CD4-positive, alpha-beta T cell treated with Interleukin-15 for 4 hours (primary cell): ENCODE results near the gene MYBPC2.
"Not testable (repeated sequence)": the region's sequence is repeated elsewhere in the genome, so short reads cannot be mapped to it uniquely, and the experiment has no call there.

Experiments
- DNase-seq: peaks from one replicate; pipeline ENCODE4 v3.0.0-alpha.2; 2020; ENCODE audit warnings: low spot score

Gene MYBPC2

DNA sequence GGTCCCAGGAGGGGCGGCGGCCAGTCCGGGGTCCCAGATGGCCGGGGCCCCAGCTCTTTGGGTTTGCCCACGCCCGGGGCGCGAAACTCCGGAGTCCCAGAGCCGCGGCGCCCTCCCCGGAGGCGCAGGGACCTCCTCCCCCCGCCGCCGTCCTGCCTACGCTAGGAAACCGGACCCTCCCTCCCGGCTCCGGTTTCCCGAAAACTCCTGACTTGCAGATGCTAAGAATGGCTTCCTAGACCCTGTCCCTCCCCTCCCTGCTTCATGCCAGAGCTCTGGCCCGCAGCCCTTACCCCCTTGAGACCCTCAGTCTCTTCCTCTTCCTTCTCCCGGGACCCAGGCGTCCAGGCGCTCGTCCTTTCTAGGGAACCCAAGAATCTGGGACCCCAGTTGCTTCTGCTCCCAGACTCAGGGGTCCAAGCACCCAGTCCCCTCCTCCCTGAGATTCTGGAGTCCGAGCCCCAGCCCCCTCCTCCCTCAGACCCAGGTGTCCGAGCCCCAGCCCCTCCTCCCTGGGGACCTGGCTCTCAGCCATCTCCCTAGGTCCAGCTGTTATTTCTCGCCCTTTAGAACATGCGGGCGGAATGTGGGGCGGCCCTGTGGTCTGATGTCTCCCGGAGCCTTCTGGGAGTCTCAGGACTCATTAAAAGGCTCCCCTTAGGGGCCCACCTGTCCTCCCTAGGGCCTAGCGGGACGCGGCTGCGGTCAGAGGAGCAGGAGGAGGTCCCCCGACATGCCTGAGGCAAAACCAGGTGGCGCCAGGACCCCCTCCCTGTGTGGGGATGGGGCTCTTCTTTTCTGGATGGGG is at the start of gene MYBPC2:
Gene MYBPC2 (plus strand): TSS at position 672 of the 808 bp plus-strand sequence. CDS start 62 bp downstream, at position 734.
- no peak for DNase-seq

DNA sequence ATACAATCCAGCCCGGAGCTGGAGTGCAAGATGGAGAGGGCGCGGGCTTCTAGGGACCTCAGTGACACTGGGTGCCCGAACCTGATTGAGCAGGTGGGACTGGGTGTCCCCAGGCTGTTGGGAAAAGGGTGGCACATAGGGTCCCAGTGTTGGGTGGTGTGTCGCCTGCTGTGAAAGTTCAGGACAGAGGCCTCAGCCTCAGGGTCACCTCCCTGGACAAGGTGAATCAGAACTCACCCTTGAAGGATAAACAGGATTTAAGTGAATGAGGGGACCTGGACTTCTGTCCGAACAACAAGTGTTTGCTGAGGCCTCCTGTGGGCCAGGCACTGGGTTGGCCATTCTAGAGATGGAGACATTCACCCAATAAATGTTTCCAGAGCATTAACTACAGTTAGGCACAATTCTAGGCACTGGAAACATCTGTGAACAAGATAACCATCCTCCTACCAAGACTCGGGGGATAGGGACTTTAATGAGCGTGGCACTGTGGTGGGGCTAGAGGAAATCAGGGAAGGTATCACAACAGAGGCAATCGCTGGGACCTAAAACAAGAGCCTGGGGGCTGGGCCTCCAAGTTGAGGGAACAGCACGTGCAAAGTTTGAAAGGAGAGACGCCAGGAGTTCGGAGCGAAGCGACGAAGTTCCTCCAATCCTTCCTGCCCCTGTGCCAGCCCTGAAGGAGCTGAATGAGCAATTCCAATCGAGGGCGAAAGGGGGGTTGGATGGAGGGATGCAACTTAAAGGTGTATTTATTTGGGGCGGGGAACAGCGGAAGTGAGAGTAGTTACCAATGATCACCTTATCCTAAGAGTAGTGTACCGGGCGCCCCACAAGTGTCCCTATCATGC is 49.5 kb upstream of the MYBPC2 start:
- DNase-seq: no peak

GRCh38 chr19:50383852-50384684 is 48.6 kb upstream of the MYBPC2 start, which contains the start of gene POLD1:
Gene POLD1, plus strand, starts transcription at chr19:50384347. Its CDS starts 14,505 bp downstream, at chr19:50398852.
- peak; percentile 99 for DNase-seq

- DNase-seq: no peak
Measured at GRCh38 chr19:50384685-50385535, 47.8 kb upstream of the MYBPC2 start.

DNA sequence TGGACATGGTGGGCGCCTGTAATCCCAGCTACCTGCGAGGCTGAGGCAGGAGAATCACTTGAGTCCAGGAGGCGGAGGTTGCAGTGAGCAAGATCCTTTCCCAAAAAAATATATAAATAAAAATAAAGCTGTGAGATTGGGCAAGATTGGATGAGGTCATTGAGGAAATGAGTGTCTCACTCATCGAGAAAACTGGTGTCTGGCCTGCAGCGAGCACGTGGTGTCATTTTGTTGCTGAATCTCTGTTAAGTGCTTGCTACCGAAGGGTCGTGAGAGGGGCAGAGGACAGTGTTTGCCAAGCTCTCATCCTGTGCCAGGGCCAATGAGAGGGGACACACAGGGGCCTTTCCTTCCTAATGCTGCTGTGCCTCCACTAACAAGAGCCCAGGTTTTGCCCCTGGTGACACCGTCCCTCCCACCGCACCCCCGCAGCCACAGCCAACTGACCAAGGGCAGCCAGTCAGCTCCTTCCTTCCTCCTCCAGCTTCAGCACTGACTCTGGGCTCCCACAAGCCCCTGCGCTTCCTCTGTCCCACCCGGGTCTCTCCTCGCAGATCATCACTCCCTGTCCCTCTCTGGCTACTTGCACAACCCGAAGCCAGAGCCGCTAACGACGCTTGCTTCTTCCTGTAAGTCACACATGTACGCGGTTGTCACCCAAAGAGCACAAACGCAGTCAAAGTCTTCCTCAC is 45.4 kb upstream of the MYBPC2 start:
- no peak for DNase-seq

- DNase-seq: no peak
Measured at GRCh38 chr19:50387868-50388245, 44.8 kb upstream of the MYBPC2 start.

GRCh38 chr19:50390295-50390694 is 42.4 kb upstream of the MYBPC2 start:
- not testable (repeated sequence) for DNase-seq

DNA sequence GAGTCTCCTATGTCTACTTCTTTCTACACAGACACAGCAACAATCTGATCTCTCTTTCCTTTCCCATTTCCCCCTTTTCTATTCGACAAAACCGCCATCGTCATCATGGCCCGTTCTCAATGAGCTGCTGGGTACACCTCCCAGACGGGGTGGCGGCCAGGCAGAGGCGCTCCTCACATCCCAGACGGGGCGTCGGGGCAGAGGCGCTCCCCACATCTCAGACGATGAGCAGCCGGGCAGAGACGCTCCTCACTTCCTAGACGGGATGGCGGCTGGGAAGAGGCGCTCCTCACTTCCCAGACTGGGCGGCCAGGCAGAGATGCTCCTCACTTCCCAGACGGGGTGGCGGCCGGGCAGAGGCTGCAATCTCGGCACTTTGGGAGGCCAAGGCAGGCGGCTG is 41.7 kb upstream of the MYBPC2 start:
- not testable (repeated sequence) for DNase-seq

- DNase-seq: no peak
Measured at GRCh38 chr19:50392759-50393158, 39.9 kb upstream of the MYBPC2 start.

GRCh38 chr19:50393589-50393988 is 39.1 kb upstream of the MYBPC2 start:
- no peak for DNase-seq

DNA sequence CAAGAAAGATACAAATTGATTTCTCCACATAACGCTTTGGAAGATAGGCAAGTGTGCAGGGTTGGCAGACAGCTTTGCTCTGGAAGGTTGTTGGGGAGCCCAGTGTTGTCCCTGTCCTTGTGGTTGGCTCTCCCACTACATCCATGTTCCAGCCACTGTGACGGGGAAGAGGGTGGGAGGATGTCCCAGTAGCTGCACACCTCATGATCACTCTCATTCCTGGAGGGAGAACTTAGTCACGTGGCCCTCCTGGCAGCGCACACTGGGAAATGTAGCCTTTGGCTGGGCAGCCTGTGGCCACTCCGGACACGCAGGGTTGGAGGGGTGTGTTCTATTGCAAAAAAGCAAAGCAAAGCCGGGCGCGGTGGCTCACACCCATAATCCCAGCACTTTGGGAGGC is 38.7 kb upstream of the MYBPC2 start:
- no peak for DNase-seq

DNA sequence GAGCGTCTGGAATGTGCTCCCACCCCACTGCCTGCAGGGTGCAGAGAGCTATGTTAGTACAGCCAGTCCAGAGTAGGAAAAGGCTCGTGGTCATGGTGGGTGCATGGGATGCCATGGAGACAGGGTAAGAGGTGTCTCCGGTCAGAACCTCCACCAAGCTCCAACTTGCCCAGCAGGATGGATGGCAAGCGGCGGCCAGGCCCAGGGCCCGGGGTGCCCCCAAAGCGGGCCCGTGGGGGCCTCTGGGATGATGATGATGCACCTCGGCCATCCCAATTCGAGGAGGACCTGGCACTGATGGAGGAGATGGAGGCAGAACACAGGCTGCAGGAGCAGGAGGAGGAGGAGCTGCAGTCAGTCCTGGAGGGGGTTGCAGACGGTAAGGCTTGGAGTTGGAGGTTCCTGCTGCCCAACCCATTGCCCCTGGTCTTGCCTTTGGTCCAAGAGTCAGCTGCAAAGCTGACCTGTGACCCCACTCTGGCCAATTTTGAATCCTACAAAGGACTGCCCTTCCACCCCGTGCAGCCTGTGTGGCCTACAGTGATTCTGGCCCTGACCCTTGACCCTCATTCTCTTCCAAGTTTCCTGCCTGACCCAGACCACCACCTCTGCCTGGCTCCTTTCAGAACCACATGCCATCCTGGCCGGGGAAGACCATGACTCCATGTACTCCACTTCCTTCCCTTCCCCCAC is 33.9 kb upstream of the MYBPC2 start:
- no peak for DNase-seq

GRCh38 chr19:50399368-50399745 is 33.3 kb upstream of the MYBPC2 start:
- no peak for DNase-seq

DNA sequence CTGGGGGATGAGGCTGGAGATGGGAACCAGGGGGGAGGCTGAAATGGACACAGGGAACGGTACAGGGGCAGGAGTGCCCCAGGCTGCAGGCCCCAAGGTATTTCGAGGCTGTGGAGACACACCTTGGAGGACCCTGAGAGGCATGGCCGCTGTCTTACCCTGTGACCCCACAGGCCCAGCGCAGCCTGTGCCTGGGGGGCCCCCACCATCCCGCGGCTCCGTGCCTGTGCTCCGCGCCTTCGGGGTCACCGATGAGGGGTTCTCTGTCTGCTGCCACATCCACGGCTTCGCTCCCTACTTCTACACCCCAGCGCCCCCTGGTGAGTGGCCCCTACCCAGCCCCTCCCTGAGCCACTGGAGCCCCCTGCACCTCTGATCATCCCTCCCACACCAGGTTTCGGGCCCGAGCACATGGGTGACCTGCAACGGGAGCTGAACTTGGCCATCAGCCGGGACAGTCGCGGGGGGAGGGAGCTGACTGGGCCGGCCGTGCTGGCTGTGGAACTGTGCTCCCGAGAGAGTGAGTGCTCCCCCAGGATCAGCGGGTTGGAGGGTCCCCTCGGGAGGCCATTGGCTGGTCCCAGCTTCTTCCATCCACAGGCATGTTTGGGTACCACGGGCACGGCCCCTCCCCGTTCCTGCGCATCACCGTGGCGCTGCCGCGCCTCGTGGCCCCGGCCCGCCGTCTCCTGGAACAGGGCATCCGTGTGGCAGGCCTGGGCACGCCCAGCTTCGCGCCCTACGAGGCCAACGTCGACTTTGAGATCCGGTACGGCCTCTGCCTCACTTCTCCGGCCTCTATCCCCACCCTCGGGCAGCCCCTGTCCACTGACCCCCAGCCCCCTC is 30.9 kb upstream of the MYBPC2 start:
- no peak for DNase-seq

DNA sequence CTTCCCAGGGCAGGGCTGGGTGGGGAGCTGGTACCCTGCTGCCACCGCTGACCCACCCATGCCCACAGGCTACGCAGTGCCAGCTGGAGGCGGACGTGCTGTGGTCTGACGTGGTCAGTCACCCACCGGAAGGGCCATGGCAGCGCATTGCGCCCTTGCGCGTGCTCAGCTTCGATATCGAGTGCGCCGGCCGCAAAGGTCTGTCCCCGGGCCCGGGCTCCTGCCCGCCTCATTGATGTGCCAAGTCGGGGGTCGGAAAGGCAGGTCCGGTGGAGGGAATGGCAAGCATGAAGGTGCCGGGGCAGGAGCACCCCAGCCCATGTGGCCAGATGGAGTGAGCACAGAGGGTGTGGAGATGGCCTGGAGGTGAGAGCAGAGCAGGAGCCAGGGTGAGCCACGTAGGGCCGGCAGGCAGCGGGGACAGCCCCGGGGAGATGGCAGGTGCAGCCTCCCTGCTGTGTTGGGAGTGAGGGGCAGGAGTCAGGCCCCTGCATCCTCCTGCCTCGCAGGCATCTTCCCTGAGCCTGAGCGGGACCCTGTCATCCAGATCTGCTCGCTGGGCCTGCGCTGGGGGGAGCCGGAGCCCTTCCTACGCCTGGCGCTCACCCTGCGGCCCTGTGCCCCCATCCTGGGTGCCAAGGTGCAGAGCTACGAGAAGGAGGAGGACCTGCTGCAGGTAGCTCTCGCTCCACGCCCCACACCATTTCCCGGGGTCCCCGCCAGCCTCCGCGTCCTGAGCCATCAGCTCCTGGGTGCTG is 30.0 kb upstream of the MYBPC2 start:
- DNase-seq: no peak

DNA sequence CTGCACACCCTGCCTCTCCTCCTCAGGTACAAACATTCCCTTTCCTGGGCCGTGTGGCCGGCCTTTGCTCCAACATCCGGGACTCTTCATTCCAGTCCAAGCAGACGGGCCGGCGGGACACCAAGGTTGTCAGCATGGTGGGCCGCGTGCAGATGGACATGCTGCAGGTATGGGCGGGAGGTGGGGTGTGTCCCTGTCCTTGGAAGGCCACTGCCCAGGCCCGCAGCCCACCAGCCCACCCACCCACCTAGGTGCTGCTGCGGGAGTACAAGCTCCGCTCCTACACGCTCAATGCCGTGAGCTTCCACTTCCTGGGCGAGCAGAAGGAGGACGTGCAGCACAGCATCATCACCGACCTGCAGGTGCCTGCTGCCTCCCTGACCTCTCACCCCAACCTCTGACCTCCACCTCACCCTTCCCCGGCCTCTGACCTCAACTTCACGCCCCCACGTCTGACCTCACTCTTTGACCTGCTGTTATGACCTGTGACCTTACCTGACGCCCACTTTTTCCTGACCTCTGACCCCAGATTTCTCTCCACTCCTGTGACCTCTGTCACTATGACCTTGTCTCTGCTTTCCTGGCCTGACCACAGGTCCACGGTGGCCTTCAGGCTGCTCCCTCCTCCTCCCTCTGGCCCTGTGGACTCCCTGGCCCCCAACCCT is 26.4 kb upstream of the MYBPC2 start:
- DNase-seq: no peak

DNA sequence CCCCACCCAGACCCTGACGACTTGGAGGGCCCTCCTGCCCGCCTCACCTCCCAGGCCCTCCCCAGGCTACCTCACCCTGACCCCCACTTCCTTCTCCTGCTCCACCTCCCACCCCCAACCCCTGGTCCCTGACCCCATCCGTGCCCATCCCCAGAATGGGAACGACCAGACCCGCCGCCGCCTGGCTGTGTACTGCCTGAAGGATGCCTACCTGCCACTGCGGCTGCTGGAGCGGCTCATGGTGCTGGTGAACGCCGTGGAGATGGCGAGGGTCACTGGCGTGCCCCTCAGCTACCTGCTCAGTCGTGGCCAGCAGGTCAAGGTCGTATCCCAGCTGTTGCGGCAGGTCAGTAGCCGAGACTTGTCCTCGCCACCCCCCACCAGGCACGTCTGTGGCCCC is 25.9 kb upstream of the MYBPC2 start:
- DNase-seq: no peak

- no peak for DNase-seq
Measured at GRCh38 chr19:50409347-50409746, 23.3 kb upstream of the MYBPC2 start.
